Amniotic epithelial cell (primary cell): ENCODE data around the gene FAM50A.
"Not testable (repeated sequence)": the region's sequence is repeated elsewhere in the genome, so short reads cannot be mapped to it uniquely, and the experiment has no call there.

Experiments
- DNase-seq: peaks from one replicate; pipeline ENCODE4 v3.0.0-alpha.2; 2010; ENCODE audit warnings: low read depth

Gene FAM50A

DNA sequence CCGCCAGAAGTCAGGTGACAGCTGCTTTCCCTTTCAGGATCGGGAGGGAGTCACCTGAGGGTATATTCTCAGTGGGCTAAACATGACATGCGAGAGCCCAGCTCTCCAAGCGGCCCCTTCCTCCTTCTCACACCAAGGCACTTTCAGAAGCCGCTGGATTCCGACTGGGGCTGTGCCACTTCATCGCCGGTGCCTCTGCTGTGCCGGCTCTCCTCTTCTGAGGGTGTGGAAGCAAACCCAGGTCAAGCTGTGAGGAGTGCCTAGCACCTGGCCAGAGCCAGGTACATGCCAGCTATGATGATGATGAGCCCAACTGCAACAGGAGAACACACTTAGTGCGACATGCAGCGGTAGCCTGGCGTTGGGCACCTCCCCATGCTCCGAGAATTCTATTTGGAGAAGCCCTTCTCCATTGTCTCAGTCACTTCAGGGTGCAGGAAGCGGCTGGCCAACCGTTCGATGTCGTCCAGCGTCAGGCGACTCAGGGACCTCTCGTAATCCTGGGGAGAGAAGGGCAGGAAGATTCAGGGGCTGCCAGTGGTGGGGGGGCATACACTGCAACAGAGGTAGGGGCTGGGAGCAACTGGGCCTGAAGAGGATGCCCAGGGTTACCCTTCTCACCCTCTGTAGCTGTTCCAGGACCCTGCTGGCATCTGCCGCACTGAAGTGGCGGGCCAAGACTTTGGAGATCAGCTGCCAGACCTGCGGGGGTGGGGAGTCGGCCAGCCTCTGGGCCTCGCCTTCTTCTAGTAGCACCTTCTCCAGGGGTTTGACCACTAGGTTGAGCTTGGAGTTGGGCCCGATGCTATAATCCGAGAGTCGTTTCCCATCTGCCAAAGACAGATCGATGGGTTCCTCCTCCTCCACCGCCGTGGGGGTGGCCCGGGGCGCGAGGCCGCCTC lies 41.5 kb downstream of the FAM50A start:
- no peak for DNase-seq

GRCh38 chrX:154486052-154486395 lies 42.1 kb downstream of the FAM50A start:
- no peak for DNase-seq

- peak; percentile 80 for DNase-seq
These were observed 42.7 kb downstream of the FAM50A start, which contains the start of gene UBL4A for GRCh38 chrX:154486396-154487207. Gene UBL4A, minus strand, starts transcription at chrX:154486615. Its CDS starts 31 bp downstream, at chrX:154486584.

GRCh38 chrX:154487518-154488290 lies 43.8 kb downstream of the FAM50A start:
- DNase-seq = no peak

DNA sequence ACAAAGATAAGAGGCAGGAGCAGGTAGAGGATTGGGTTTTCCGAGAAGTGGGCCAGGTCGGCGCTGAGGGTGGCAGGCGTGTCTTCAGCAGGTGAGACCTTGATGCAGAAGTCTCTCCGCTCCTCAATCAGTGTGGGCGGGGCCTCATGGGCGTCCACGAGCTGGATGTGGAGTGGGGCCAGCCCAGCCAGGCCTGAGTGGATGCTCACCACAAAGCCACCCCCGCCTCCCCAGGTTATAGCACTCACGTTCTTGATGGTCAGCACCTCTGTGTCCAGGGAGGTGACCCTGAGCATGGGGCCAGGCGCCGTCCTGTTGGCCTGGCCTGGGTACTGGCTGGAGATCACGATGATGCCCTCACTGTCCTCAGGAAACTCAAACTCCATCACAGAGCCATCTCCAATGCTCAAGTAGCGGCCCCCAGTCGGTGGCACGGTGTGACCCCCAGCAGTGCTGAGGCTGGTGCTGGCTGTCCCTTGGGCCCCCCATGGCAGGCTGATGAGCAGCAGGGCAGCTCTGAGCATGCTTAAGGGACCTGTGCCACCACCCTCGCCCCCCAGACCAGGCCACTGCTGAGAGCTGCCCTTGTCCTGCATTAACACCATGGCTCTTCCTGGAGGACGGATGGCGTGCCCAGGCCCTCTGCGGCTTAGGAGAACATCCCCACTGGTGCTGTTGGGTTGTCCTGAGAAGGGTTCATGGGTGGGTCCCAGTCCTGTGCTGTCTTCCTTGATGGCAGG lies 44.6 kb downstream of the FAM50A start:
- DNase-seq = no peak

GRCh38 chrX:154489182-154489581 lies 45.2 kb downstream of the FAM50A start:
- DNase-seq = no peak

DNA sequence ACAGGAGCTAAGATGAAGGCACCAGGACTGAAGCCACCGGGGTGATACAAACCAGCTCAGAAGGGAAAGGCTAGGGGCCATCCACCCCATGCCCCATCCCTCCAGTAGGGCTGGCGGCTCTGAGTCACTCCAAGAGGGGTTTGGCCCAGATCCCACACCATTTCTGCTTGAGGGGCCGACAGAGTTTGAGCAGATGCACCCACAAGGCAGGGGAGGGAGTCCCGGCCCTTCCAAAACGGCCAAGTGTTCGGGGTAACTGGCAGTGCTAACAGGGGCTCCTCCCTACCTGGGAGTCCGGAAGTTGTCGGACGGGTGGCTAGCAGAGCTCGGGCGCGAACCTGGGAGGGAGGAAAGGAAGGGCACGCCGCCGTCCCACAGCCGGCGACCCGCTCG lies 46.1 kb downstream of the FAM50A start:
- peak; percentile 45 for DNase-seq

DNA sequence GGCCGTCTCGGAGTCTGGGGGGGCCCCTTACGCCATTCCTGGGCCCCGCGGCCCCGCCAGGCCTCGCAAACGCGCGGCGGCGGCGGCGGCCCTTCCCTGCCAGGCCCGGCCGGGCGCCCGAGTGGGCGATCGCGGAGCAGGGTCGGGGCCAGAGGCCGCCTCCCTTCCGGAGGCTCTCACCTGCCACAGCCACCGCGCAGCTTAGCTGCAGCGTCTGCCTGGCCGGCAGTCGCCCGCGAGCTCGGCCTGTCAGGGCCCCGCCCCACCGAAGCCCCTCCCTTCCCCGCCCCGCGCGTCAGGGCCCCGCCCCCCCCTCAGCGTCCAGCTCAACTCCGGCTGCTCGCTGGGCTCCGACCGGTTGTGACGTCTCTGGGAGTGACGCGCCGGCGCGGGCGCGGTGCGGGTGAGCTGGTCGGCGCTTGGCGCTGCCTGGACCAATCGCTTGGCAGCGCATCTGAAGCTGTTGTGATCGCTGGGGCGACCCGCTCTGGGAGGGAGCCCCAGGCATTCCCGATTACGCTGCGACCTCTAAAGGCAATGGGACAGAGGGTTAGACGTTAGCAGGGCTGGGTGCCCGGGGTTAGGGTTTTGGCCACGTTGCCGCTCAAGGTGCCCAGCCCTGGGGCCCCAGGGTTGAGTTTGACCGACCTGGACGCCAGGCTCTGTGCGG lies 46.6 kb downstream of the FAM50A start, which contains the start of gene SLC10A3:
SLC10A3 (minus strand) TSS at position 216 of the 670 bp plus-strand sequence. CDS start 1,689 bp downstream, outside the sequence.
- DNase-seq = peak; percentile 88

DNA sequence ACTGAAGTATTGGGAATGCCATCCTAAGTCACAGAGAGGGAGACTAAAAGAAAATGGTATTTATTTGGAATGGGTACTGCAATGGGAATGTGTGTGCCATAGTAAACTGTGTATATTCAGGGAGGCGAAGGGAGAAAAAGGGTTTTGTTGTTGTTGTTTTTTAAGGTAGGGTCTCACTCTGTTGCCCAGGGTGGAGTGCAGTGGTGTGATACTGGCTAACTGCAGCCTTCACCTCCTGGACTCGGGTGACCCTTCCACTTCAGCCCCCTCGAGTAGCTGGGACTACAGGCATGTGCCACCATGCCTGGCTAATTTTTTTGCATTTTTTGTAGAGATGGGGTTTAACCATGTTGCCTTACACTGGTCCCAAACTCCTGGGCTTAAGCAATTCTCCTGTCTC lies 50.8 kb downstream of the FAM50A start:
- no peak for DNase-seq

- DNase-seq = no peak
These were observed 51.6 kb downstream of the FAM50A start for GRCh38 chrX:154495472-154495922.

DNA sequence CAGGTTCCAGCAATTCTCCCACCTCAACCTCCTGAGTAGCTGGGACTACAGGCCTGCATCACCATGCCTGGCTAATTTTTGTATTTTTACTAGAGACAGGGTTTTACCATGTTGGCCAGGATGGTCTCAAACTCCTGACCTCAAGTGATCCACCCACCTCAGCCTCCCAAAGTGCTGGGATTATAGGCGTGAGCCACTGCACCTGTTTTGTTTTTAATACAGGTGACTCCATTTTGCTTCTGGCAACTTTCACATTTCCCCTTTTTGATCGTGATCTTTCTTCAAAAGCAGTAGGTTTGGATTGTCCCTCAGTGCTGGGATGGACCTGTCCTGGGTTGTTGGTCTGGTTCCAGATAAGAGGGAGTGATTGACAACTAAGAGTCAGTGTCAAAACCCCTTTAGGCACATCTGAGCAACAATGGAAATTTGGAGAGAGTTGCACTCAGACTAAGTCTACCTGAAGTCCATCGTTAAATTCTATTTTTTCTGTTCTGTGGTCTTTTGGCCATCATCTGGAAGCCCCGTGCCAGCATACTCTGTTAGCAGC lies 52.7 kb downstream of the FAM50A start:
- not testable (repeated sequence) for DNase-seq
